Stimulated activated CD8-positive, alpha-beta memory T cell treated with anti-CD3 and anti-CD28 coated beads, Interleukin-15, amount 100 ng/mL, for 1 hour (primary cell): ENCODE results near the gene SNORC.
"Not testable (repeated sequence)": the region's sequence is repeated elsewhere in the genome, so short reads cannot be mapped to it uniquely, and the experiment has no call there.

Source experiments
- DNase-seq: peaks from one replicate; pipeline ENCODE4 v3.0.0-alpha.2; 2020; ENCODE audit warnings: low read depth

Gene SNORC

GRCh38 chr2:232870018-232870765 lies at the start of gene SNORC:
Gene SNORC, plus strand, starts transcription at chr2:232870264. Its CDS starts 78 bp downstream, at chr2:232870342.
- no peak for DNase-seq

- no peak for DNase-seq
These were observed 40.1 kb upstream of the SNORC start for GRCh38 chr2:232829988-232830387.

- DNase-seq = no peak
These were observed 38.6 kb upstream of the SNORC start for GRCh38 chr2:232831496-232831895.

- DNase-seq = no peak
These were observed 36.2 kb upstream of the SNORC start for GRCh38 chr2:232833830-232834229.

- DNase-seq = no peak
These were observed 34.3 kb upstream of the SNORC start for GRCh38 chr2:232835687-232836208.

GRCh38 chr2:232836934-232837333 lies 33.1 kb upstream of the SNORC start:
- DNase-seq = no peak

- peak; percentile 29 for DNase-seq
These were observed 31.6 kb upstream of the SNORC start for GRCh38 chr2:232838406-232838874.

- no peak for DNase-seq
These were observed 30.5 kb upstream of the SNORC start for GRCh38 chr2:232839411-232840079.

GRCh38 chr2:232842689-232843088 lies 27.4 kb upstream of the SNORC start:
- DNase-seq = no peak

- no peak for DNase-seq
These were observed 26.2 kb upstream of the SNORC start for GRCh38 chr2:232843834-232844233.

GRCh38 chr2:232846055-232846454 lies 24.0 kb upstream of the SNORC start:
- DNase-seq = no peak

GRCh38 chr2:232850039-232850438 lies 20.0 kb upstream of the SNORC start:
- no peak for DNase-seq

- not testable (repeated sequence) for DNase-seq
These were observed 18.0 kb upstream of the SNORC start for GRCh38 chr2:232852081-232852480.

- no peak for DNase-seq
These were observed 17.4 kb upstream of the SNORC start for GRCh38 chr2:232852676-232853075.

- no peak for DNase-seq
These were observed 16.0 kb upstream of the SNORC start for GRCh38 chr2:232854082-232854481.

GRCh38 chr2:232857158-232857563 lies 12.9 kb upstream of the SNORC start:
- no peak for DNase-seq

- no peak for DNase-seq
These were observed 10.6 kb upstream of the SNORC start for GRCh38 chr2:232859385-232859916.

- no peak for DNase-seq
These were observed 9.3 kb upstream of the SNORC start for GRCh38 chr2:232860593-232861241.

GRCh38 chr2:232861353-232861752 lies 8.7 kb upstream of the SNORC start:
- no peak for DNase-seq

- no peak for DNase-seq
These were observed 6.1 kb upstream of the SNORC start for GRCh38 chr2:232863996-232864395.

- DNase-seq = no peak
These were observed 4.9 kb upstream of the SNORC start for GRCh38 chr2:232865165-232865564.

- no peak for DNase-seq
These were observed 4.0 kb upstream of the SNORC start for GRCh38 chr2:232866104-232866503.
